Measurements from ENCODE around the gene ALKBH4.
"Not testable (repeated sequence)": the region's sequence is repeated elsewhere in the genome, so short reads cannot be mapped to it uniquely, and the experiment has no call there.

Gene ALKBH4

DNA sequence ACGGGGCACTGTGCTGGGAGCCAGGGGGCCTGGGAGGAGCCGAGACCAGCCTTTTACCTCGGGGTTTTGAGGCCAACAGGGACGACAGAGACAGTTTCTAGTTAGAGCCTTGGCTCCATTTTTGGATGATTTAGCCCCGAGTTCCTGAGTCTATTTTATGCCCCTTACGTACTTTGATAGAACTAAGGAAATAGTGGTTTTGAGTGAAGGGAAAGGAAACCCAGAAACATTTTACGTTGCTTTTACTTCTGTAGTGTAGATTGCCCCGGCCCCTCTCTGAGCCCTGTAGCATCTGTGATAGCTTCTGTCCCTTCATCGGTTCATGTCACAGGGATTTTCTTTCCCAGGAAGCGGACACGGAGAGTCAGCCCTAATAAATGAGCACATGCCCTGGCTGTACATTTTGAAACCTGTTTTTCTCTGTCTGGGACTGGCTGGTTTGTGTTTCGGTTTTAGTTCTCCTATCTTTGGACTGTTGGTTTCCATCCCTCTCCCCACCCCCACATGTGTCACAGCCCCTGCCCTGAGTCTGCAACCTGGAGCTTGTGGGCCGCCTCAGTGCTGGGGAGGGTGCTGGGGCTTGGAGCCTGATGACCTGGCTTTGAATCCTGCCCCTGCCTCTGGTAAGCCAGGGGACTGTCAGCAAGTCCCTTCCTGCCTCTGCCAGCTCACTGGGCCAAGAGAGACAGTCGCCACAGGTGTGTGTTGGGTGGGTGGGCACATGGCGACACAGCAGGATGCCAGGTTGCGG lies 38.2 kb downstream of the ALKBH4 start:
- no peak for DNase-seq (ENCODE audit: low spot score)

DNA sequence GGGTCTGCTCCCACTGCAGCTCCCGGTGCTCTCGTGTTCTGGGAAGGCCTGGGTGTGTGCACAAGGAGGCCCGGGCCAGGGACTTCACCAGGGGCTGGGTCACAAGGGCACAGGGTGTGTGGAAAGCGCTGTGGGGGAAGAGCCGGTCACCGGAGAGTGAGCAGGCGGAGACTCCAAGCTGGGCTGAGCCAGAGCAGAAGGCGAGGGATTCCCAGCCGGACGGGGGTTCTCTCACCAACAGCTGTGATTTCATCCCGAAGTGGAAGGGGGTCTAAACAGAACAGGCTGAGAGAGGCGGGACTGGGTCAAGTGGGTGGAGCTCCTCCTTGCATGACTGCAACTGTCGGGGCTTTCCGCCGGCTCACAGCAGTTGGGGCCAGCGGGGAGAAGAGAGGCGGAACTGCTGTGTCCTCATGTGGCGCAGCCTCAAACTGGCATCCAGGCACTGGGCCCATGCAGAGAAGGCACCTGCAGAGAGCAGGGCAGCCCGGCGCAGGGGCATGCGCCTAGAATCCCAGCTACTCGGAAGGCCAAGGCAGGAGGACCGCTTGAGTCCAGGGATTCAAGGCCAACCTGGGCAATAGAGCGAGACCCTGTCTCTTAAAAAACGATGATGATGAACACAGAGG lies 38.9 kb downstream of the ALKBH4 start:
- no peak for DNase-seq (ENCODE audit: low spot score)

- DNase-seq (ENCODE audit: low spot score), result no peak
Observed at GRCh38 chr7:102424787-102425218, 39.9 kb downstream of the ALKBH4 start.

DNA sequence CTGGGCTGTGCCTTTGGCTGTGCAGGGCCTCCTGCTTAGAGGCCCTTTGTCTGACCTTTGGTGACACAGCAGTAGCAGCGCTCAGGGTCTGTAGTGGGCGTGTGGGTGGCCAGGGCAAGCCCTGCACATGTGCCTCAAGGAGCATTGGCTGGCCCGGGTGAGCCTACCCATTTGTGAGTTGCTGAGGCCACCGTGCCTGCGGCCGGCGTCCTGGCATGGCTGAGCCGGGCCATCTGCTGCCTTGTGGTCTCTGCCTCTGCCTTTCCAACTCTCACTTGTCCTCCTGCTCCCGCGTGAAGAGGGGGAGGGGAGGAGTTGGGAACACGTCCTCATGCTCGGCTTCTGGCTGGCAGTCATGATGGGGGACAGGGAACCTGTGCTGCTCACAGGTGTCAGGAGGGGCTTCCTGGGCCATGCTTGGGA lies 40.5 kb downstream of the ALKBH4 start:
- DNase-seq (ENCODE audit: low spot score), result no peak

DNA sequence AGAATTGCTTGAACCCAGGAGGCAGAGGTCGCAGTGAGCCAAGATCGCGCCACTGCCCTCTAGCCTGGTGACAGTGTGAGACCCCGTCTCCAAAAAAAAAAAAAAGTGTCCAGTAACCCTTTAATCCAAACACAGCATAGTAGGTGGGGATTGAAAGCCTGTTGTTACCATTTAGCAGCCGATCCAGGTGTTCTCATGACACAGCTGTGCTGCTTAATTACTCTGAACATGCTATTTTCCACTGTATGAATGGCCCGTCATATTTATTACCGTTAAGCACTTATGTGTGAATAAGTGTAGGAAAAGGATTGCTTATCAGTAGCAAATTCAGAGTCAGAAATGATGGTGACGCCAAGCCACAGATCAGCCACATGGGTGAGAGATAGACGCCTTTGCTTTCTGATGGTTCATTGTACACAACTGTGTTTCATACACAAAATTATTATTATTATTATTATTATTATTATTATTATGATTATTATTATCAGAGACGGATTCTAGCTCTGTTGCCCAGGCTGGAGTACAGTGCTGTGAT lies 42.9 kb downstream of the ALKBH4 start:
- DNase-seq (ENCODE audit: low spot score), result no peak

DNA sequence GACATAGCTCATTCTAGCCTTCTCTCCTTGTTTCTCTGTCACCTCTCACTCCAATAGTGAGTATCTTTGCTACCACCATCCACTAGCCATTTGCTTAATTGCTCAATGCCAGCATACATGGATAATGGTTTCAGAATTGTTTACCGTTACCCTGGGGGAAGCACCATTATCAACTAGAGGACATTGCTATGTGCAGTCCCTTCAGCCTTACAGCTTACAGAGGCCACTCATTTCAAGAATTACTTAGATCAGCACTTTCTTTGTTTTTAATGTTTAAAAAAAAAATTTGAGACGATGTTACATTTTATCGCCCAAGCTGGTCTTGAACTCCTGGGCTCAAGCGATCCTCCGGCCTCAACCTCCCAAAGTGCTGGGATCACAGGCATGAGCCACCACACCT lies 46.1 kb downstream of the ALKBH4 start:
- DNase-seq (ENCODE audit: low spot score), result no peak

DNA sequence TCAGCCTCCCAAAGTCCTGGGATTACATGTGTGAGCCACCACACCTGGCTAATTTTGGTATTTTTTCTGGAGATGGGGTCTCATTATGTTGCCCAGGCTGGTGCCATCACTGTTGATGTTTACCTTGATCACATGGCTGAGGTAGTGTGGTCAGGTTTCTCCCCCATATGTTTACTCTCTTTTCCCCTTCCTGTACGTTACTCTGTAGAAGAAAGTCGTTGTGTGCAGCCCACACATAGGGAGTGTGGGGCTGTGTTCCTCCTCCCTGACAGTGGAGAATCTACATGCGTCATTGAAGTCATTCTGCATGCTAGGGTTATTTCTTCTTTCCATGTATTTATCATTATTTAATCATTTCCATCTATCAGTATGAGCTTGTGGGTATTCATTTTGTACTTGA lies 47.6 kb downstream of the ALKBH4 start:
- no peak for DNase-seq (ENCODE audit: low spot score)

DNA sequence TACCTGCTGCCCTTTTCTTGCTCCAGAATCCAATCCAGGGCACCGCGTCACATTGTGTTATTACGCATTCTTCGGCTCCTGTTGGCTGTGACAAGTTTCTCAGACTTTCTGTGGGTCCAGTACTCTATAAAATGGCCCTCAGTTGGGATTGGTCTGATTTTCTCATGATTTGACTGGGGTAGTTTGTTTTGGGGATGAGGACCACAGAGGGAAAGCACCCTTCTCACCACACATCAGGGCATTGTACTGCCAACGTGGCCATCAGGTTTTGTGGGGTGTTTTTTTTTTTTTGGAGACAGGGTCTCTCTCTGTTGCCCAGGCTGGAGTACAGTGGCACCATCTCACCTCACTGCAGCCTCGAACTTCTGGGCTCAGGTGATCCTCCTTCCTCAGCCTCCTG lies 48.3 kb downstream of the ALKBH4 start:
- no peak for DNase-seq (ENCODE audit: low spot score)

GRCh38 chr7:102415685-102416225 lies 48.9 kb downstream of the ALKBH4 start:
- DNase-seq (ENCODE audit: low spot score), result no peak

DNA sequence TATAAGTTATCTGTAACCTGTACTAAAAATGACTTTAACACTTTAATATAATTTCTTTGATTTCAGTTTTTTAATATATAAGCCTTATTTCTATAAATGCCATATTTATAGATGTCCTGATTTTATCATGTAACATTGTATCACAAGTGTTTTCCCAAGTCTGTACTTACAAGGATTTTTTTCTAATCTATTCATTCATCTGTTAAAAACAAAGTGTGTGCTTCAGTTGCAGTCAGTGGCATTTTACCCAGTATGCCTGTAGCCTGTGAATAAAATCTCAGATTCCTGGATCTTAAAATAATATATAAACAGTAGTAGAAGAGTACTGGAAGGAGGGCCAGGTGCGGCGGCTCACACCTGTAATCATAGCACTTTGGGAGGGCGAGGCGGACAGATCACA lies 51.1 kb downstream of the ALKBH4 start:
- no peak for DNase-seq (ENCODE audit: low spot score)

- no peak for DNase-seq (ENCODE audit: low spot score)
Observed at GRCh38 chr7:102413091-102413490, 51.6 kb downstream of the ALKBH4 start.

- peak; percentile 83 for DNase-seq (ENCODE audit: low spot score)
Observed at GRCh38 chr7:102412548-102412947, 52.1 kb downstream of the ALKBH4 start.

DNA sequence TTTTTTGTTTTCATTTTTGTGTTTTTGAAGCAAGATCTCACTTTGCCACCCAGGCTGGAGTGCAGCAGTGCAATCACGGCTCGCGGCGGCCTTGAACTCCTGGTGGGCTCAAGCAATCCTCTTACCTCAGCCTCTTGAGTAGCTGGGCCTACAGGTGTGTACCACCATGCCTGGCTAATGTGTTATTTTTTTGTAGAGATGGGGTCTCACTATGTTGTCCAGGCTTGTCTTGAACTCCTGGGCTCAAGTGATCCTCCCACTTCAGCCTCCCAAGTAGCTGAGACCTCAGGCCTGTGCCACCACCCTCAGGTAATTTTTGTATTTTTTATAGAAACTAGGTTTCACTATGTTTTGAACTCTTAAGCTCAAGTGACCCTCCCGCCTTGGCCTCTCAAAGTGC lies 53.7 kb downstream of the ALKBH4 start:
- no peak for DNase-seq (ENCODE audit: low spot score)

GRCh38 chr7:102410123-102410522 lies 54.5 kb downstream of the ALKBH4 start:
- no peak for DNase-seq (ENCODE audit: low spot score)

GRCh38 chr7:102409340-102409739 lies 55.3 kb downstream of the ALKBH4 start:
- no peak for DNase-seq (ENCODE audit: low spot score)

- DNase-seq (ENCODE audit: low spot score), result not testable (repeated sequence)
Observed at GRCh38 chr7:102408530-102408929, 56.1 kb downstream of the ALKBH4 start.

DNA sequence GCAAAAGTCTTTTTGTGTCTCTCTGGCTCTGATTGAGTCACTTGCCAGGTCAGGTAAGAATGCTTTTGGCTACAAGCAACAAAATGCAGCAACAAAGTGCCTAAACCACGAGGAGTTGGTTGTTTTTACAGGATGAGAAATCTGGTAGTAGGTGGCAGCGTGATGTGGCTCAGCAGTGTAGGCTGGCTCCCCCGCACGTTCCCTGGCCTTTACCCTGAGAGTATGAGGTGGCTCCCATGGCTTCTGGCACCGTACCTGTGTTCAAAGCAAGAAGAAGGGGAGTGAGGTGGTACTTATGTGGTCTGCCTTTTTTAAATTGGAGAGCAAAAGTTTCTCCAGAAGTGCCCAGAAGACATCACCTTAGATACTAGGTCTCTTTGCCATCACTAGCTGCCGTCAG lies 56.8 kb downstream of the ALKBH4 start:
- DNase-seq (ENCODE audit: low spot score), result no peak

Data from D341Med (cell line).